HepG2 (cell line): ENCODE data around the gene AGPAT2. TPM values are rescaled to one million over a fixed set of nuclear protein-coding genes. Genes with fewer than 3 reads are reported as not detected.

Experiments used
- FOXC1 ChIP-seq: sonication (generic); formaldehyde crosslinking; IDR thresholded peaks from 2 replicates; pipeline ENCODE4 v1.8.0; 2022; ENCODE audit warnings: mild to moderate bottlenecking, missing genetic modification reagents, borderline replicate concordance
- HMG20B ChIP-seq: conservative IDR thresholded peaks from 2 replicates; pipeline ENCODE4 v1.6.1; 2016; ENCODE audit warnings: missing genetic modification reagents, missing compliant biosample characterization
- HOXA9 ChIP-seq: sonication (generic); formaldehyde crosslinking; IDR thresholded peaks from 2 replicates; pipeline ENCODE4 v1.8.1; 2022; ENCODE audit warnings: missing genetic modification reagents, mild to moderate bottlenecking, moderate library complexity, borderline replicate concordance
- JUNB ChIP-seq: sonication (generic); formaldehyde crosslinking; IDR thresholded peaks from 2 replicates; pipeline ENCODE4 v1.8.0; 2022; ENCODE audit warnings: missing genetic modification reagents, mild to moderate bottlenecking, borderline replicate concordance
- MTF2 ChIP-seq: sonication (generic); formaldehyde crosslinking; IDR thresholded peaks from 2 replicates; pipeline ENCODE4 v1.5.0; 2020; ENCODE audit warnings: missing genetic modification reagents, borderline replicate concordance
- NFE2 ChIP-seq: sonication (generic); formaldehyde crosslinking; IDR thresholded peaks from 2 replicates; pipeline ENCODE4 v1.4.0; 2020; ENCODE audit warnings: missing genetic modification reagents
- POLR2A ChIP-seq, 2 experiments: IDR thresholded peaks; 2 replicates each; pipeline ENCODE4 v1.6.1; 2011; ENCODE audit warnings: low read depth in 2 of 2, low read length in 2 of 2, mild to moderate bottlenecking in 1 of 2, moderate library complexity in 1 of 2; ENCODE audit not compliant: insufficient read depth in 1 of 2
- RXRA ChIP-seq: sonication (generic); formaldehyde crosslinking; IDR thresholded peaks from 2 replicates; pipeline ENCODE4 v1.5.1; 2020; ENCODE audit warnings: missing genetic modification reagents
- WIZ ChIP-seq: sonication (generic); formaldehyde crosslinking; IDR thresholded peaks from 2 replicates; pipeline ENCODE4 v1.5.1; 2020; ENCODE audit warnings: mild to moderate bottlenecking, missing genetic modification reagents
- ZNF124 ChIP-seq: sonication (generic); formaldehyde crosslinking; IDR thresholded peaks from 2 replicates; pipeline ENCODE4 v1.4.0; 2020; ENCODE audit warnings: missing genetic modification reagents
- ZNF501 ChIP-seq: sonication (generic); formaldehyde crosslinking; IDR thresholded peaks from 2 replicates; pipeline ENCODE4 v1.5.1; 2020; ENCODE audit warnings: mild to moderate bottlenecking, moderate library complexity, missing genetic modification reagents
- ZNF543 ChIP-seq: sonication (generic); formaldehyde crosslinking; IDR thresholded peaks from 2 replicates; pipeline ENCODE4 v1.4.0; 2020; ENCODE audit warnings: mild to moderate bottlenecking, missing genetic modification reagents
- ZNF550 ChIP-seq: sonication (generic); formaldehyde crosslinking; IDR thresholded peaks from 2 replicates; pipeline ENCODE4 v1.4.0; 2020; ENCODE audit warnings: mild to moderate bottlenecking, missing genetic modification reagents, borderline replicate concordance
- ZNF768 ChIP-seq: sonication (generic); formaldehyde crosslinking; IDR thresholded peaks from 2 replicates; pipeline ENCODE4 v1.4.0; 2020; ENCODE audit warnings: missing genetic modification reagents
- ZNF775 ChIP-seq: sonication (generic); formaldehyde crosslinking; IDR thresholded peaks from 2 replicates; pipeline ENCODE4 v1.4.0; 2020; ENCODE audit warnings: missing genetic modification reagents, mild to moderate bottlenecking, moderate library complexity, borderline replicate concordance
- ZSCAN22 ChIP-seq: sonication (generic); formaldehyde crosslinking; IDR thresholded peaks from 2 replicates; pipeline ENCODE4 v1.4.0; 2020; ENCODE audit warnings: mild to moderate bottlenecking, missing genetic modification reagents
- polyA plus RNA-seq, 8 experiments: library from polyadenylated mRNA; depleted of rRNA in 3 of 8; stranded (reverse) in 7 of 8; unstranded in 1 of 8; fragments of >200 nt; fragmentation: Illumina TruSeq in 4 of 8; extraction: Trizol in 4 of 8; gene quantifications; 2 replicates each; pipeline versions ENCODE4 v1.2.1 to v1.2.3, GENCODE V29; 2011 to 2016; ENCODE audit warnings: low read depth in 4 of 8, missing spikeins in 1 of 8, mixed read lengths in 1 of 8; ENCODE audit not compliant: insufficient read depth in 1 of 8
- total RNA-seq, 5 experiments: library from RNA; depleted of rRNA; stranded (reverse); fragments of >200 nt; fragmentation: Illumina TruSeq; extraction: Trizol; gene quantifications; 2 replicates each; pipeline ENCODE4 v1.2.3, GENCODE V29; 2016; ENCODE audit warnings: low read depth in 1 of 5
- TF ChIP-seq, protein P1 (sequence below): sonication (generic); formaldehyde crosslinking; IDR thresholded peaks from 2 replicates; pipeline ENCODE4 v1.4.0; 2020; ENCODE audit warnings: missing genetic modification reagents
- TF ChIP-seq, protein P2 (sequence below): sonication (generic); formaldehyde crosslinking; IDR thresholded peaks from 2 replicates; pipeline ENCODE4 v1.4.0; 2020; ENCODE audit warnings: mild to moderate bottlenecking, missing genetic modification reagents, borderline replicate concordance
- TF ChIP-seq, protein P3 (sequence below): sonication (generic); formaldehyde crosslinking; IDR thresholded peaks from 2 replicates; pipeline ENCODE4 v1.9.0; 2021; ENCODE audit warnings: missing genetic modification reagents, mild to moderate bottlenecking, borderline replicate concordance
- TF ChIP-seq, protein P4 (sequence below): IDR thresholded peaks from 2 replicates; pipeline ENCODE4 v1.6.1; 2012; ENCODE audit warnings: low read length, improper control_type of control experiment
- TF ChIP-seq, protein P5 (sequence below): sonication (generic); formaldehyde crosslinking; IDR thresholded peaks from 2 replicates; pipeline ENCODE4 v1.8.1; 2023; ENCODE audit warnings: mild to moderate bottlenecking, missing genetic modification reagents

AGPAT2 gene
- total and polyA plus RNA-seq, 2 of the 13 experiments (the other 11 are each of a cell fraction or from before 2014, with no cell fraction given), result 3.9 to 25.8 TPM

DNA sequence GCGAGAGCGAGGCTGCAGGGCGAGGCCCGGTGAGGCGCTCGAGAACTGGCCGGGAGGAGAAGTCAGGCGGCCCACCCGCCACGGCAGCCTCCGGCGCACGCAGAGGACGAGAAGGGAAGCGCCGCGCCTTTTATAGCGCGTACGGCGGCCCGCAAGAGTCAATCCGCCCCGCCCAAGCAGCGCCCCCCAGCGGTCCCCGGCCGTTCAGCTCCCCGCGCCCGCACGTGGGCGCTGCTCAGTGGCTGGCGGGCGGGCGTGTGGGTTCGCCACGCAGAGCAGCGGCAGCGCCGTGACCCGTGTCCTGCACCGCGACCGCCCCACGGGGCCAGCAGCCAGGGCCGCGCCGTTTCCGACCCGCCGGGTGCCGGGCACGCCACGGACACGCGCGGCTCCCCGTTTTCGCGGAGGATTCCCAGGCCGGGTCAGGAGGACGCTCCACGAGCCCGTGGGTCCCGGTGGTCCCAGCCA is 40.9 kb upstream of the AGPAT2 start (continued):
- peak; percentile 34; the same call in 1 of the 2 replicates for TF ChIP-seq HOXA9 (CRISPR knock-in tag)
- no peak; the same call in 1 of the 2 replicates for TF ChIP-seq ZNF124 (CRISPR knock-in tag)
- peak; percentile 76; the same call in 1 of the 2 replicates for TF ChIP-seq ZNF768 (CRISPR knock-in tag)
- no peak for TF ChIP-seq WIZ
- TF ChIP-seq FOXC1 (CRISPR knock-in tag), result peak; percentile 76
- 0 out of 2 replicates have a peak, but pooled peaks have one; percentile 12 for TF ChIP-seq HMG20B (CRISPR knock-in tag)
- peak; percentile 57; the same call in 1 of the 2 replicates for TF ChIP-seq RXRA (CRISPR knock-in tag)
- TF ChIP-seq, protein P1, sequence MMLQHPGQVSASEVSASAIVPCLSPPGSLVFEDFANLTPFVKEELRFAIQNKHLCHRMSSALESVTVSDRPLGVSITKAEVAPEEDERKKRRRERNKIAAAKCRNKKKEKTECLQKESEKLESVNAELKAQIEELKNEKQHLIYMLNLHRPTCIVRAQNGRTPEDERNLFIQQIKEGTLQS, result peak; percentile 75
- TF ChIP-seq ZSCAN22 (CRISPR knock-in tag), result no peak
- TF ChIP-seq, protein P2, sequence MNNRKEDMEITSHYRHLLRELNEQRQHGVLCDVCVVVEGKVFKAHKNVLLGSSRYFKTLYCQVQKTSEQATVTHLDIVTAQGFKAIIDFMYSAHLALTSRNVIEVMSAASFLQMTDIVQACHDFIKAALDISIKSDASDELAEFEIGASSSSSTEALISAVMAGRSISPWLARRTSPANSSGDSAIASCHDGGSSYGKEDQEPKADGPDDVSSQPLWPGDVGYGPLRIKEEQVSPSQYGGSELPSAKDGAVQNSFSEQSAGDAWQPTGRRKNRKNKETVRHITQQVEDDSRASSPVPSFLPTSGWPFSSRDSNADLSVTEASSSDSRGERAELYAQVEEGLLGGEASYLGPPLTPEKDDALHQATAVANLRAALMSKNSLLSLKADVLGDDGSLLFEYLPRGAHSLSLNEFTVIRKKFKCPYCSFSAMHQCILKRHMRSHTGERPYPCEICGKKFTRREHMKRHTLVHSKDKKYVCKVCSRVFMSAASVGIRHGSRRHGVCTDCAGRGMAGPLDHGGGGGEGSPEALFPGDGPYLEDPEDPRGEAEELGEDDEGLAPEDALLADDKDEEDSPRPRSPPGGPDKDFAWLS, result no peak
- TF ChIP-seq NFE2, result 0 out of 2 replicates have a peak, but pooled peaks have one; percentile 11
- no peak for TF ChIP-seq ZNF775 (CRISPR knock-in tag)
- no peak for TF ChIP-seq JUNB (CRISPR knock-in tag)
- no peak for TF ChIP-seq ZNF550 (CRISPR knock-in tag)
- no peak; the same call in 1 of the 2 replicates for TF ChIP-seq MTF2 (CRISPR knock-in tag)
- TF ChIP-seq ZNF543, result no peak
- TF ChIP-seq, protein P3, sequence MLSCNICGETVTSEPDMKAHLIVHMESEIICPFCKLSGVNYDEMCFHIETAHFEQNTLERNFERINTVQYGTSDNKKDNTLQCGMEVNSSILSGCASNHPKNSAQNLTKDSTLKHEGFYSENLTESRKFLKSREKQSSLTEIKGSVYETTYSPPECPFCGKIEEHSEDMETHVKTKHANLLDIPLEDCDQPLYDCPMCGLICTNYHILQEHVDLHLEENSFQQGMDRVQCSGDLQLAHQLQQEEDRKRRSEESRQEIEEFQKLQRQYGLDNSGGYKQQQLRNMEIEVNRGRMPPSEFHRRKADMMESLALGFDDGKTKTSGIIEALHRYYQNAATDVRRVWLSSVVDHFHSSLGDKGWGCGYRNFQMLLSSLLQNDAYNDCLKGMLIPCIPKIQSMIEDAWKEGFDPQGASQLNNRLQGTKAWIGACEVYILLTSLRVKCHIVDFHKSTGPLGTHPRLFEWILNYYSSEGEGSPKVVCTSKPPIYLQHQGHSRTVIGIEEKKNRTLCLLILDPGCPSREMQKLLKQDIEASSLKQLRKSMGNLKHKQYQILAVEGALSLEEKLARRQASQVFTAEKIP (CRISPR knock-in tag), result no peak
- TF ChIP-seq, protein P4, sequence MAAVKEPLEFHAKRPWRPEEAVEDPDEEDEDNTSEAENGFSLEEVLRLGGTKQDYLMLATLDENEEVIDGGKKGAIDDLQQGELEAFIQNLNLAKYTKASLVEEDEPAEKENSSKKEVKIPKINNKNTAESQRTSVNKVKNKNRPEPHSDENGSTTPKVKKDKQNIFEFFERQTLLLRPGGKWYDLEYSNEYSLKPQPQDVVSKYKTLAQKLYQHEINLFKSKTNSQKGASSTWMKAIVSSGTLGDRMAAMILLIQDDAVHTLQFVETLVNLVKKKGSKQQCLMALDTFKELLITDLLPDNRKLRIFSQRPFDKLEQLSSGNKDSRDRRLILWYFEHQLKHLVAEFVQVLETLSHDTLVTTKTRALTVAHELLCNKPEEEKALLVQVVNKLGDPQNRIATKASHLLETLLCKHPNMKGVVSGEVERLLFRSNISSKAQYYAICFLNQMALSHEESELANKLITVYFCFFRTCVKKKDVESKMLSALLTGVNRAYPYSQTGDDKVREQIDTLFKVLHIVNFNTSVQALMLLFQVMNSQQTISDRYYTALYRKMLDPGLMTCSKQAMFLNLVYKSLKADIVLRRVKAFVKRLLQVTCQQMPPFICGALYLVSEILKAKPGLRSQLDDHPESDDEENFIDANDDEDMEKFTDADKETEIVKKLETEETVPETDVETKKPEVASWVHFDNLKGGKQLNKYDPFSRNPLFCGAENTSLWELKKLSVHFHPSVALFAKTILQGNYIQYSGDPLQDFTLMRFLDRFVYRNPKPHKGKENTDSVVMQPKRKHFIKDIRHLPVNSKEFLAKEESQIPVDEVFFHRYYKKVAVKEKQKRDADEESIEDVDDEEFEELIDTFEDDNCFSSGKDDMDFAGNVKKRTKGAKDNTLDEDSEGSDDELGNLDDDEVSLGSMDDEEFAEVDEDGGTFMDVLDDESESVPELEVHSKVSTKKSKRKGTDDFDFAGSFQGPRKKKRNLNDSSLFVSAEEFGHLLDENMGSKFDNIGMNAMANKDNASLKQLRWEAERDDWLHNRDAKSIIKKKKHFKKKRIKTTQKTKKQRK, result no peak
- TF ChIP-seq POLR2A (IDR thresholded peaks at IDR 0.05; ENCODE audit: insufficient read depth in 1 of 2, low read depth in 2 of 2, low read length in 2 of 2), result peak in 1 of 2 experiments; percentile 99; a peak in 2 of 4 replicates
- no peak; the same call in 1 of the 2 replicates for TF ChIP-seq ZNF501 (CRISPR knock-in tag)
- TF ChIP-seq, protein P5, sequence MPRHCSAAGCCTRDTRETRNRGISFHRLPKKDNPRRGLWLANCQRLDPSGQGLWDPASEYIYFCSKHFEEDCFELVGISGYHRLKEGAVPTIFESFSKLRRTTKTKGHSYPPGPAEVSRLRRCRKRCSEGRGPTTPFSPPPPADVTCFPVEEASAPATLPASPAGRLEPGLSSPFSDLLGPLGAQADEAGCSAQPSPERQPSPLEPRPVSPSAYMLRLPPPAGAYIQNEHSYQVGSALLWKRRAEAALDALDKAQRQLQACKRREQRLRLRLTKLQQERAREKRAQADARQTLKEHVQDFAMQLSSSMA (CRISPR knock-in tag), result peak; percentile 21; the same call in 1 of the 2 replicates
